ENCODE data around the gene LRPAP1.

DNA sequence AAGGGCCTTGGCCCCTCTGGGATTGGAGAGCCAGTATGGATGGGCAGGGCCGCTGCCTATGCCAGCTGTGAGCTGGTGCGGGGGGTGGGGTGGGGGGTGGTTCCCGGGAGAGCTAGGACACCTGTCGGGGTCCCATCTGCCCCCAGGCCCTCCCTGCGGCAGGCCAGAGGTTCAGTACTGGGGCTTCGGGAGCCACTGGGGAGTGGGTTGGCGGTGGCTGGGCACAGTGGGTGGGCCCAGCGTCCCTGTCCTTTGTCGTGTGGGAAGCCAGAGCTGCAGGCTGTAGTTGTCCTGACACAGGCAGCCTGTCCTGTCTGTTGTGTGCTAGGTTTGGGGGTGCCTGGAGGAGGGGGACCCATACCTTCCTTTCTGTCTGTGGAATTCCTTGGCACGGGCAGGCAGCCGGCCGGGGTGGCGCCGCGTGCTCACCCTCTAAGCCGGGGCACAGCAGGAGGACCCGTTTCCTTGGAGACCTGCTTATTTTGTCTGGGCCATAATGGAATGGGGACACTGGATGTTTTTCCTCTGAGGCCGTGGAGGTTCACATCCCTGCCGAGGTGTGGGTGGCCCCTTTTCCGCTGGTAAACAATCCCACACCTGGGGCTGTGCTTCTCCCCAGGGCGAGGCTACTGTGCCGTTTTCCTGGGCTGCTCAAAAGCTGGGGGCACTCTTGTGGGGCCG is 54.3 kb downstream of the LRPAP1 start:
- TF ChIP-seq EP300 (IDR thresholded peaks at IDR 0.05; ENCODE audit: borderline replicate concordance in 1 of 2, low read depth in 1 of 2, low read length in 1 of 2) (no peak), JUND (IDR thresholded peaks at IDR 0.05) (no peak), TEAD4 (IDR thresholded peaks at IDR 0.05; ENCODE audit: borderline replicate concordance, insufficient read depth) (no peak), TCF12 (IDR thresholded peaks at IDR 0.05) (no peak), RAD21 (IDR thresholded peaks at IDR 0.05; ENCODE audit: low read length) (no peak), MXI1 (IDR thresholded peaks at IDR 0.05; ENCODE audit: low read depth, low read length) (no peak), POLR2AphosphoS5 (IDR thresholded peaks at IDR 0.05; ENCODE audit: low read depth, low read length) (no peak), FOSL2 (IDR thresholded peaks at IDR 0.05; ENCODE audit: borderline replicate concordance, low read depth) (no peak), FOXM1 (IDR thresholded peaks at IDR 0.05; ENCODE audit: low read depth) (no peak)
- TF ChIP-seq, protein P1, sequence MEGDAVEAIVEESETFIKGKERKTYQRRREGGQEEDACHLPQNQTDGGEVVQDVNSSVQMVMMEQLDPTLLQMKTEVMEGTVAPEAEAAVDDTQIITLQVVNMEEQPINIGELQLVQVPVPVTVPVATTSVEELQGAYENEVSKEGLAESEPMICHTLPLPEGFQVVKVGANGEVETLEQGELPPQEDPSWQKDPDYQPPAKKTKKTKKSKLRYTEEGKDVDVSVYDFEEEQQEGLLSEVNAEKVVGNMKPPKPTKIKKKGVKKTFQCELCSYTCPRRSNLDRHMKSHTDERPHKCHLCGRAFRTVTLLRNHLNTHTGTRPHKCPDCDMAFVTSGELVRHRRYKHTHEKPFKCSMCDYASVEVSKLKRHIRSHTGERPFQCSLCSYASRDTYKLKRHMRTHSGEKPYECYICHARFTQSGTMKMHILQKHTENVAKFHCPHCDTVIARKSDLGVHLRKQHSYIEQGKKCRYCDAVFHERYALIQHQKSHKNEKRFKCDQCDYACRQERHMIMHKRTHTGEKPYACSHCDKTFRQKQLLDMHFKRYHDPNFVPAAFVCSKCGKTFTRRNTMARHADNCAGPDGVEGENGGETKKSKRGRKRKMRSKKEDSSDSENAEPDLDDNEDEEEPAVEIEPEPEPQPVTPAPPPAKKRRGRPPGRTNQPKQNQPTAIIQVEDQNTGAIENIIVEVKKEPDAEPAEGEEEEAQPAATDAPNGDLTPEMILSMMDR (IDR thresholded peaks at IDR 0.05) = no peak
- TF ChIP-seq, protein P2, sequence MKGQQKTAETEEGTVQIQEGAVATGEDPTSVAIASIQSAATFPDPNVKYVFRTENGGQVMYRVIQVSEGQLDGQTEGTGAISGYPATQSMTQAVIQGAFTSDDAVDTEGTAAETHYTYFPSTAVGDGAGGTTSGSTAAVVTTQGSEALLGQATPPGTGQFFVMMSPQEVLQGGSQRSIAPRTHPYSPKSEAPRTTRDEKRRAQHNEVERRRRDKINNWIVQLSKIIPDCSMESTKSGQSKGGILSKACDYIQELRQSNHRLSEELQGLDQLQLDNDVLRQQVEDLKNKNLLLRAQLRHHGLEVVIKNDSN (IDR thresholded peaks at IDR 0.05; ENCODE audit: borderline replicate concordance, low read depth) = no peak
- TF ChIP-seq, protein P3, sequence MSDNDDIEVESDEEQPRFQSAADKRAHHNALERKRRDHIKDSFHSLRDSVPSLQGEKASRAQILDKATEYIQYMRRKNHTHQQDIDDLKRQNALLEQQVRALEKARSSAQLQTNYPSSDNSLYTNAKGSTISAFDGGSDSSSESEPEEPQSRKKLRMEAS (IDR thresholded peaks at IDR 0.05; ENCODE audit: low read depth) = no peak
- TF ChIP-seq, protein P4, sequence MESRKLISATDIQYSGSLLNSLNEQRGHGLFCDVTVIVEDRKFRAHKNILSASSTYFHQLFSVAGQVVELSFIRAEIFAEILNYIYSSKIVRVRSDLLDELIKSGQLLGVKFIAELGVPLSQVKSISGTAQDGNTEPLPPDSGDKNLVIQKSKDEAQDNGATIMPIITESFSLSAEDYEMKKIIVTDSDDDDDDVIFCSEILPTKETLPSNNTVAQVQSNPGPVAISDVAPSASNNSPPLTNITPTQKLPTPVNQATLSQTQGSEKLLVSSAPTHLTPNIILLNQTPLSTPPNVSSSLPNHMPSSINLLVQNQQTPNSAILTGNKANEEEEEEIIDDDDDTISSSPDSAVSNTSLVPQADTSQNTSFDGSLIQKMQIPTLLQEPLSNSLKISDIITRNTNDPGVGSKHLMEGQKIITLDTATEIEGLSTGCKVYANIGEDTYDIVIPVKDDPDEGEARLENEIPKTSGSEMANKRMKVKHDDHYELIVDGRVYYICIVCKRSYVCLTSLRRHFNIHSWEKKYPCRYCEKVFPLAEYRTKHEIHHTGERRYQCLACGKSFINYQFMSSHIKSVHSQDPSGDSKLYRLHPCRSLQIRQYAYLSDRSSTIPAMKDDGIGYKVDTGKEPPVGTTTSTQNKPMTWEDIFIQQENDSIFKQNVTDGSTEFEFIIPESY (IDR thresholded peaks at IDR 0.05; ENCODE audit: borderline replicate concordance, low read depth) = no peak
- TF ChIP-seq, protein P5, sequence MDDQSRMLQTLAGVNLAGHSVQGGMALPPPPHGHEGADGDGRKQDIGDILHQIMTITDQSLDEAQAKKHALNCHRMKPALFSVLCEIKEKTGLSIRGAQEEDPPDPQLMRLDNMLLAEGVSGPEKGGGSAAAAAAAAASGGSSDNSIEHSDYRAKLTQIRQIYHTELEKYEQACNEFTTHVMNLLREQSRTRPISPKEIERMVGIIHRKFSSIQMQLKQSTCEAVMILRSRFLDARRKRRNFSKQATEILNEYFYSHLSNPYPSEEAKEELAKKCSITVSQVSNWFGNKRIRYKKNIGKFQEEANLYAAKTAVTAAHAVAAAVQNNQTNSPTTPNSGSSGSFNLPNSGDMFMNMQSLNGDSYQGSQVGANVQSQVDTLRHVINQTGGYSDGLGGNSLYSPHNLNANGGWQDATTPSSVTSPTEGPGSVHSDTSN (IDR thresholded peaks at IDR 0.05) = no peak

Measured in SK-N-SH (cell line).